Omental fat pad (tissue), 4 donors: Measurements from ENCODE around the gene HECTD2. TPM values are rescaled to one million over a fixed set of nuclear protein-coding genes. Genes with fewer than 3 reads are reported as not detected.
A peak's percentile ranks its signal among the peaks of the same experiment; 100 is the strongest.

Experiments used
- ATAC-seq: fragments of 150-250 bp; one replicate; pipeline ENCODE4 v1.9.1; 2016; ENCODE audit warnings: mild to moderate bottlenecking, moderate library complexity; ENCODE audit not compliant: low FRiP score
- DNase-seq: peaks from one replicate; pipeline ENCODE4 v3.0.0-alpha.2; 2019; ENCODE audit warnings: low spot score
- CTCF ChIP-seq, 3 donors: fragments of 450-650 bp; IDR thresholded peaks; one replicate each; pipeline ENCODE4 v1.5.1; 2016 to 2017; ENCODE audit warnings: antibody characterized with exemption in 3 of 3, mild to moderate bottlenecking in 3 of 3, moderate library complexity in 2 of 3
- total RNA-seq, 4 donors: library from RNA; depleted of rRNA; stranded (reverse); fragments of >200 nt; gene quantifications; one replicate each; pipeline ENCODE4 v1.1.0, GENCODE V29; 2016

HECTD2 gene
- total RNA-seq, 4 donors from 2014 or later = 10.5 to 18.0 (median 16.8) TPM

- no peak for DNase-seq
- no peak for TF ChIP-seq CTCF (IDR thresholded peaks at IDR 0.05)
- peak; percentile 73 for ATAC-seq
Observed at GRCh38 chr10:91511549-91512330, 101.6 kb downstream of the HECTD2 start.

GRCh38 chr10:91512458-91512857 is 102.3 kb downstream of the HECTD2 start:
- ATAC-seq (no peak), DNase-seq (no peak)
- TF ChIP-seq CTCF (IDR thresholded peaks at IDR 0.05) = no peak

- no peak for DNase-seq
- TF ChIP-seq CTCF (IDR thresholded peaks at IDR 0.05) = no peak
- no peak for ATAC-seq
Observed at GRCh38 chr10:91513598-91514424, 103.7 kb downstream of the HECTD2 start.

- no peak for DNase-seq
- TF ChIP-seq CTCF (IDR thresholded peaks at IDR 0.05) = no peak
- ATAC-seq = no peak
Observed at GRCh38 chr10:91514787-91515186, 104.6 kb downstream of the HECTD2 start.

- DNase-seq (no peak), ATAC-seq (no peak)
- no peak for TF ChIP-seq CTCF (IDR thresholded peaks at IDR 0.05)
Observed at GRCh38 chr10:91517394-91517793, 107.2 kb downstream of the HECTD2 start.

- DNase-seq = no peak
Observed at GRCh38 chr10:91519899-91520514, 109.9 kb downstream of the HECTD2 start.

More at GRCh38 chr10:91519899-91520514, 109.9 kb downstream of the HECTD2 start:
- TF ChIP-seq CTCF (IDR thresholded peaks at IDR 0.05) = no peak
- ATAC-seq = no peak
